ENCODE data around the gene COMMD10.

COMMD10 gene

DNA sequence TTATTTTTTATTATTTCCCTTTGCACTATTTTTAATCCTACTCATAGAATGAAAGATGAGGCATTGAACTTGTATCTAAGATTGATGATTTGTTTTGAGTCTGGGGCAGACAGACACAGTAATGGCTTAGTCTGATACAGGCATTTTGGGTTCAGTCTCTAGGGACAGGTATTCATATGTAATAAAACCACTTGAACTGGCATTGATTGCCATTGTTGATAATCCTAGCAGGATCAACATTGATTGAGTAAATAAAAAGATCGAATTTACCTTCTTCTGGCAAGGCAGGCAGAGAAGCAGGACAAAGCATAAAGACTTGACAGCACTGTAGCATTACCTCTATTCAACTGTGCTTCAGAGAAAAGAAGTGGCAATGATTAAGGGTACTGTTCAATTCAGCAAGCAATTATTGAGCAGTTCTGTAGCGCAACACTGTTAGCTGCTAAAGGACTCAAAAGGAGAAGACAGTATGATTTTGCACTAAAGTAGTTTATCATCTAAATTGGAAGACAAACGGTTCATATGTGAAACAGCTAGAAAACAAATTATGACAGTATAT, 144.4 kb downstream of the COMMD10 start:
- DNase-seq: peak in 2 of 3 experiments; percentile 15 to 69

DNA sequence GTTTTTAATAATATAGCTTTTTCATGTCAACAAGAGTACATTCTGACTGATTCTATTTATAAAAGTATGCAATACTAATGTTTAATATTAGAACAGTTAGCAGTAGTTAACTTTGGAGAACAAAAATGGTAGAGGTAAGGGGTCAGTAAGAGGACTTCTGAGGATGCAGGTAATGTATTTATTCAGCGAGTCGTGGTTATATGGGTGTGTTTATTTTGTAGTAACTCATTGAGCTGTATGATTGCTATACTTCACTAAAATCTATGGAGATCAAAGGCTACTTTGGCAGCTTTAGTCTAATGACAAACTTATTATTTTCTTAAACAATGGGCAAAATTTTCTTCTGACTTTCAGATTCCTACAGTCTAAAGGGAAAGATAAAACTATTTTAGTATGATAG, 146.5 kb downstream of the COMMD10 start:
- DNase-seq: no peak

DNA sequence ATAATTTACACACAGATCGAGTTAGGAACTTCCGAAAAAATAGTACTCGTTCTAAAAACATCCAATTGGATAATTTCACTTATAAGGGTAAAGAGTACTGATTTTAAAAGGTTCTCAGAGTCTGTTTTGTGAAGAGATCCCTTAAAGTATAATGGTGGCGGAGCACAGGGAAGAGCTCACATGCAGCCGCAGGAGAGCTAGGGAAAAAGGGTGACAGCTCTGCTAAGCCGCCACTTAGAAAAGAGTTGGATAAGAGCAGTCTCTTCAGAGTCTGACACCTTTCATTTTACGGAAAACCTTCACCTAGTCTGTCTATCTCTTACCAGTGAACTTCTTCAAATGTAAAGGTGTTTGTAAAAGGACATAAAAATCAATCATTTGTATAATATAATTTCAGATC, 149.9 kb downstream of the COMMD10 start:
- DNase-seq: no peak

DNA sequence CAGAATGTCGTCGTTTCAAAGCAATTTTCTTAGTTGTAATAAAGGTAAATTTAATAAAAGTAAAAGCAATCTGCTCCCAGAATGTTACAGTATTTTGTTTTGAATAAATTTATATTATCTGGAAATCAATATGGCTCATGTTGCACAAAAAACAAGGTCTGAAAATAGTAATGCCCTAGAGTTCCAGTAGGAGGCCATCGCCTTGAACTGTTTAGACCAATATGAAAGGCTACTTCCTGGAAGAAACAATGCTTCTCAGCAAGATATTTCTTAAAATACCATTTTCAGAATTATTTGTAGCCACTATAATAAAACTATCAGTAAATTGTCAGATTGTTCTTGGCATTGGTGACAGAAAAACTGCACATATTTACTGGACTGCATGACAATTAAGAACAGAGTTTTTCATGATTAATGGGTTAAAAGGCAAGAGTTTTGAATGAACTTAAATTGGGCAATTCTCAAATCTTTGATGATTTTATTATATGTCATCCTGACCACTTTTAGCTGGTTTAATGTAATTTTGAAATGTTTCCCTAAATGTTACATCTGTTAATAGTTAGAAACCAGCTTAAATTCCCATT, 153.2 kb downstream of the COMMD10 start:
- DNase-seq: no peak

DNA sequence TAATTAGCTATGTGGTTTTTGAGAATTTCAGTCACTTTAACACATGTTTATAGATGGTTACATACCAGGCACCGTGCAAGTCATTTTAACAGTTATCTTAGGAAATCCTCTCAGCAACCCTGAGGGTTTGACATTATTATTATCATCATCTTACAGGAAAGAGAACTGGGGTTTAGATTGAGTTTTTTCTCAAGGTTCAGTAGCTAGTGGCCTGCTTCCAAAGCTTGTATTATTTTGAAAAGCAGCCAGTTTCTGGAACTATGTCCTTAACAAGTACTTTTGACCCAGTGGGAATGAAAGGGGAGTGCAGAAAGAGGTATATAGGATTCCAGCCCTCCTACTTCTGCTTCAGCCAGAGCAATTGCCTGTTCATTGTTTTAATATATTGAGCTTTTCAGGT, 157.5 kb downstream of the COMMD10 start:
- no peak for DNase-seq

DNA sequence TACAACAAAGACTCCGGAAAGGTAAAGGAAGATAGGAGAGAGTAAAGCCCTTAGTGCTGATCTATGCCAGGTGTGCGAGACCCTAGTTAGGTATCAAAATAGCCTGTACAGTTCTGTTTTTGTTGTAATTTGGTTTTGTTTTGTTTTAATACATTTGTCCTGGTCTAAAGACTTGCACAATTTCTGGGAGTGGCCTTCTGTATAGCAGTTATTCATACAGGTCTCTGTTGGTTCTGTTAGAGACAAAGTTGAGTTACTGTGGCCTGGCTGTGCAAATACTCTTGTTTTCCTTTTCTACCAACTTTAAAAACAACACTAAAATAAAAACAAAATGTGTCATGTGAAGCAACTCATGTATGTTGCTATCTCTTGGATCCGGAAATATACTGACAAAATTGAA, 163.6 kb downstream of the COMMD10 start:
- DNase-seq: no peak

DNA sequence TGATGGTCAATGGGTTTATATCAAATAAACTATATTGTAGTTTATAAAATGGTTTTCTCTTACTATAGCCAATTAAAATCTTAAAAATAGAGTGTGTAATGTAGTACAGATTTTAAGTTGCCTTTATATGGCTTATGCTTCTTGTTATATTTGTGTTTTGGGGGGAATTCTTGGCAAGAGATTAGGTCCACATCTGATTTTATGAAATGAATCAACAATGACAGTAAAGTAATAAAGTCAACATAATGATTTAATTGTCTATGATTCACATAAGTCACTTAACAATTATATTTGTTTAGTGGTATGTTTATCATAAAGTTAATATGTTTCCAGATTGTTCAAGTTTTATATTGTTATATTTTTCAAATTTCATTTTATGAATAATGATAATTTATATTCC, 164.8 kb downstream of the COMMD10 start:
- DNase-seq: no peak

DNA sequence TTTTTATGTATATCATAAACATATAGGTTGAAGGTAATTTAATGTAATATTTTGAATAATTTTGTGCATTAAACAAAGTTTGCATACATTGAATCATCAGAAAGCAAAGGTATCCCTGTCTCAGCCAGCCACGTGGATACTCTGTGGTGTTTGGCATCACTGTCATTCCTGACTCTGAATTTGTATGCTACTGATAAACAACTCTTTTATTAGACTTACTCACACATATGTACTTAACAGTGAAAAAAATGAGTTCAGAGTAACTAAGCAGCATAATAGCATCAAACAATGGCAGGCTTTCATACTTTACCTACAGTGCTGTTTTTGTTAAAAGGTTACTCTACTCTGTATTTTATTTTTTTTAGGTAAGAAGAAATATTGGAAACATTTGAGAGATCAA, 171.9 kb downstream of the COMMD10 start:
- no peak for DNase-seq

DNA sequence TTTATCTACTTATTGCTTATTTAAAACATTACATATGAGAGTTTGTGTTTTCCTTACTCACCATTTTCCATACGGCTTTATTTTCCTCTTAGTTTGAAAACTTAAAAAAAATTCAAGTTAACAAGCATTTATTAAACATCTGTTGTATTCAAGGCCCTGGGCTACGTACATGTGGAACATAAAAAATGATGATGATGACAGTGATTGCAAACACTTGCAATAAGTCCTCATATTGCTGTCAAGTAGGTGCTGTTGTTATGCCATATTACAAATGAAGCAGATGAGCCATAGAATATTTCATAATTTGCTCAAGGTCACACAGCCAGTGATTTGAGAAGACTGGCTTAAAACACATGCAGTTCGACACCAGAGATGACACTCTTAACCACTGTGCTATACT, 180.6 kb downstream of the COMMD10 start:
- peak in 1 of 3 experiments; percentile 24 for DNase-seq

DNA sequence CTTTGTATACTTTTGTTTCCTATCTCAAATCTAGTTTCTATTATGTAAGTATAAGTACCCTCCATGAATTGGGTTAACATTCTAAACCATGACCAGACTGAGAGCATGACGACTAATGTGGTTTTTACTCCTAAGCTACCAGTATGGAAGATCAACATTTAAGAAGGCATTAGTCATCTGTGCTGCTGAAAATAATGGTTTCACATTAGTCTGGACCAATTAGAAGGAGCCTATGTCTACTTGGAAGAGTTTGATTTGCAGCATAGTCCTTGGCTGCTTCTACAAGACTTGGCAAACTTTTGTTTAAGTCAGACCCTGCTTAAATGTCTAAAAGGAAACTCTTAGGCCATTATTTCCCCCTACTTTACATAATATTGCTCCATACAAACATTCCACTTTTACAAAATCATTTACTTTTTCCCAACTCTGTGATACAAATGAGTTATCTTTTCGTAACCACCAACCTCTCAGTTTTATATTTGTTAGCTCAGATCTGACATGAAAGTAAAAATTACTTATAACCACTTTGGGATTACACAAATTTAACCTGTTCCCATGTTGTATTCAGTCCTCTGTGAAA, 186.7 kb downstream of the COMMD10 start:
- no peak for DNase-seq

DNA sequence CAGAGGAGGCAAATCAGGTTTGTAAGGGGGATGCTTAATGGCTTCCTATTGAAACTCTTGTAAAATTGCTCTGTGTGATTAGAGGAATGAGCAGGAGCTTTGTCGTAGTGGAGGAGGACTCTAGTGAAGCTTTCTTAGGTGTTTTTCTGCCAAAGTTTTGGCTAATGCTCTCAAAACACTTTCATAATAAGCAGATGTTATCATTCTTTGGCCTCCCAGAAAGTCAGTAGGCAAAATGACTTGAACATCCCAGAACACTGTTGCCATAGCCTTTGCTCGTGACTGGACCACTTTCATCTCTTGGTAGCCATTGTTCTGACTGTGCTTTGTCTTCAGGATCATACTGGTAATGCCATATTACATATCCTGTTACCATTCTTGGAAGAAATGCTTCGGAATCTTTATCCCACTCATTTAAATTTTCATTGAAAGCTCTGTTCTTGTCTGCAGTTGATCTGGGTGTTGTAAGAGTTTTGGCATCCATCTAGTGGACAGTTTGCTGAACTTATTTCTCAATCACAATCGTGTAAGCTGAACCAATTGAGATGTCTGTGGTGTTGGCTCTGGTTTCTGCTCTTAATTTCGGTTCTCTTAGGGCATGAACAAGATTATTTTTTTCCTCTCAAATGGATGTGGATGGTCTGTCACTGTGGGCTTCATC, 187.6 kb downstream of the COMMD10 start:
- no peak for DNase-seq

DNA sequence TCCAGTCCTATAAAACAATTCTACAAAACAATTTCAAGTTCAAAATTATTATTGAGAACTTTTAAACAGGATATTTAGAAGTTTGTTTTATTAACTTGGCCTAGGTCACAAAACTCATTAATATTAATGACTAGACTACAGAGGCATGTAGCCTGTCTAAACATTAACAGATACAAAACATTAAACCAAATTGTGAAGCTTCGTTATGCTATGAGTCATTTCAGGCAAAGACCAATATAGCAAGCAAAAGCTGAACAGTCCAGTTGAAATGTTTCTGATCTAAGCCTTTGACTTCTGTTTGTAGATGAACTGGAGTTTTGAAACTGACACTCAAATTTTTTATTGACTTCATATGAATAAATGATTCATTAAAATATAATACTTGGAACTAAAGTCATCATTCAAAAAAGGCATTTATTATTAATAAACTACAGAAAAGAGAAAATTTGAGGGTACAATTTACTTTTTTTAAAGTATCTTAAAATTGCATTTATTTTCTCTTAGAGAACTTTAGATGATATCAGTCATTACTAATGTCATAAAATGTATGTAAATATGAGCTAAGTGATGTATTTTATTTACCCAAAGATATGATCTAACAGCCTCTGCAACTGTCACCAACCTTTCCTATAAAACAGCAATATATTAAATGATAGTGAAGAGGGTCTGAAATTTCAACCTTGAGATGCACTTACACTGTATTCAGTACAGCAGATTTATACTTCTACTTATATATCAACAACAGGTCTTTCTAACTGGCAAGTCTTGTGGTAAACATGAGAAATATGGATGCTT, 188.8 kb downstream of the COMMD10 start:
- DNase-seq: no peak

DNA sequence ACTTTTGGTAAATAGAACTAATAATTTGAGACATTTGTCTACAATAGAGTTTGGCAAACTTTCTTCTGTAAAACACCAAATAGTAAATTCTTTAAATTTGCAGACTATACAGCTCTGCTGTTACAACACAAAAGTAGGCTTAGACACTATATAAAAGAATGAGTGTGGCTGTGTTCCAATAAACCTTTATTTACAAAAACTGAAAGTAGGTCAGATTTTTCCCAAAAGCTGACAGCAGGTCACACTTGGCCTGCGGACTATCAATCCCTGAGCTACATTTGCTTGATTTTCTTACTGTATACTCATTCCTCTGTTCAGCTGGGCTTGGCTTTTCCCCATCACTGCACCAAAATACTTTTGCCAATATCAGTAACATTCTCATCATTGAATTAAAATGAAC, 189.4 kb downstream of the COMMD10 start:
- no peak for DNase-seq

DNA sequence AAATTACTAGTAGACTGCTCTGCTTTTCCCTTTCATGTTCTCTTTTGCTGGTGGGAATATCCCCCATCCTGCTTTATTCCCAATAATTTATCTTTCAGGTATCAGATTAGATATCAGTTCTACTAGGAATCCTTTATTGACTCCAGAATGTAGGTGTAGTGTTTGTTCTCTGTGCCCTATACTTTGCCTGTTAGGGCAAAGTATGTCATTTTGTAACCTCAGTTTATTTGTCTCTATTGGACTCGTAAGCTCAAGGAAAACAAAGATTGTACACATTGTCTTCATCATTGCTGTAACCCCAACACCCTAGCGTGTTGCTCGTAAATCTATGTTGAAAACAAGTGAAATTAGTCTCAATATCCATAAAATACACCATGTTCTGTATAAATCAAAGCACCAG, 190.5 kb downstream of the COMMD10 start:
- no peak for DNase-seq

DNA sequence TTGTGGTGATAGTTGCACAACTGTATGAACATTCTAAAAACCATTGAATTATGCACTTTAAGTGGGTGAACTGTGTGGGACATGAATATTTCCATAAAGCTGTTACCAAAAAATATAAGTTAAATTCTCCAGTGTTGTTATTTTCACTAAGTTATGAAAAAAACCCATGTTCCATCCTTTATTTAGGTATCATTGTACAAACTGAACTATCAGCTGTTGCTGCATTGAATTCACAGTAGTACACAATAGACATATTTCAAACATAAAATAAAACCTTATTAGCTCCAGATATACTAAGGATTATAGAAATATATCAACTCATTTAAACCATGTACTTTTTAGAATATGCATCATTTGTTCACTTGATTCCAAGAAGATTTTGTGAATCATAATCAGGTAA, 192.1 kb downstream of the COMMD10 start:
- DNase-seq: no peak

DNA sequence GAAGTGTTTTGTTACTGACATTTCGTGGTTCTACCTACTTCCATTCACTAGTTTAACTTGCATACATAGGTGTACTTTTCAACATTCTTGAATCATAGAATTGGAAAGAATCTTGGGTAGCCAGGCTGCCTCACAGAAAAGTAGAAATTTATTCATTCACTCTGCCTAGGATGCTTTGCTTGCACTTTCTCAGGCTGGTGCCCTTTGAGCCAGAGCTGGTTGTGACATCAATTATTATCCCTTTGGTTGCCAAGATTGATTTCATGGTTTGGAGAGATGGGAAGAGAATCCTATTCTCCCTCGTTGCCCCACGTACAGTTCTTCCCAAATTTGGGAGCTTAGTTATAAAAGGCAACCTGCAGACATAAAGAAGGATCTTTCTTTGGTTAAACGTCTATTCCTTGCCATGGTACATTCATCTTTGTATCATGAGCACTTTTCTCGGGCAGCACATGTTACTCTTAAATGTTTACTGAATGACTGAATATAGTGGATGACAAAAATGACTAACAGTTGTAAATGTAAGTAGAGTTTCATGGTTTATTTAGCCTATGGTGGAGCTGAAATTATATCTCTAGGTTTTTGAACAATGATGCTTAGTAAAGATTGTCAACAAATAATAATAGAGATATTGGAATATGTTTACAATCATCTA, 195.5 kb downstream of the COMMD10 start:
- no peak for DNase-seq

DNA sequence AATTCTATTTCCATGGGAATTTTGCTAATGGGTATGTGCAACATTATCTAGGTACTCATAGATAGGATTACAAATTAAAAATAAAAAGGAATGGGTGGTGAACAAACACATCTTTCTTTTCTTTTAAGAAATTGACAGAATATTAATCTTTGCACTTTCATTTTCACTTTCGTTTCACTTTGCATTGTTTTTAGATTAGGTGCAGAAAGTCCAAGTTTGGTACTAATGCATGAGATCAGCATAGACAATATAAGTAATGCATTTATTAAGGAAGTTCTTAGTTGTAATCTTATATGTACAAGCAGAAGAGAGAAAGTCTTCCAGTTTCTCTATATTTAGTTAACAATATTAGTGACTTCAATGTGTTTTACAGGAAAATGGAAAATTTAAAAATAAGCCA, 196.5 kb downstream of the COMMD10 start:
- no peak for DNase-seq

DNA sequence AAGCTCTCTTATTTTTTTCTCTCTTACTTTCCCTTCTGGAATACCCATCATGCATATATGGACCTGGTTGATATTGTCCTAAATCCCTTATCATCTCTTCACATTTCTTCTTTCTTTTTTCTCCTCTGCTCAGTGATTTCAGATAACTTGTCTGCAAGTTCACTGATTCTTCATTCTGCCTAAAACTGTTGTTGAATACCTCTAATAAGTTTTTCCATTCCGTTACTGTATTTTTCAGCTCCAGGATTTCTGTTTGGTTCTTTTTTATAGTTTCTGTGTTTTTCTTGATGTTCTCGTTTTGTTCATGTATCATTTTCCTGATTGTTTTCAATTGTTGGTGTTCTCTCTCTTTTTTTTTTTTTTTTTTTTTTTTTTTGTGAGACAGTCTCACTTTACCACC, 203.7 kb downstream of the COMMD10 start:
- no peak for DNase-seq

DNA sequence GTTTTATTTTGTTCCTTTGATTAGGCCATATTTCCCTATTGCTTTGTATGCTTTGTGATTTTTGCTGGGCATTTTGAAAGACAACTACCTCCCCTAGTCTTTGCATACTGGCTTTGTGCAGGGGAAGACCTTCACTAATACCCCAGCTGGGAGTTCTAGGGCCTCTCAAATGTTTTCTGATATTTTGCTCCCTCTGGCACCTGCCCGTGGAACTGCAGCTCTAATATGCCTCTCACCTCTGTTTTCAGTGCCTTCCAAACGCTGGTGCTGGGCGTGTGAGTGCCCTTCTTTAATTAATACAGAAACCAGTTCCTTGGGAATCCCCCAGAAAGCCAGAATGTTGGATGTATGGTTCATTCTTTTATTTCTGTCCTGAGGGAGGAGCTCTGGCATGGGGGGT, 204.5 kb downstream of the COMMD10 start:
- no peak for DNase-seq

DNA sequence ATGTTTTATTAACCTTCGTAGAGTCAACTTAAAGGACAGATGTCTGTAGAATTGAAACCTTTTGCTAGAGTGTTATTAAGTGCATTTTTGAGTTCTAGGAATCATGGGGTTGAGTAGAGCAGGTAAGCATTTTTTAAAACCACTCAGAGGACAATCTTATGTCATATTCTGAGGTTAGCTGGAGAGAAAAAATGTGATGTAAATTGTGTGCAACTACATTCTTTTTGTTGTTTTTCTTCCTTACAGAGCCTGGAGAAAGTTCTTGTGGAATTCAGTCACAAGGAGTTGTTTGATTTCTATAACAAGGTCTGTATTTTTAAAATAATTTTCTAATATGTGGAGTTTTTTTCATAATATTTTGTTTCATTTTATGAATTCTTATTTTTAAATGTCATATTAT, 206.4 kb downstream of the COMMD10 start:
- DNase-seq: no peak

DNA sequence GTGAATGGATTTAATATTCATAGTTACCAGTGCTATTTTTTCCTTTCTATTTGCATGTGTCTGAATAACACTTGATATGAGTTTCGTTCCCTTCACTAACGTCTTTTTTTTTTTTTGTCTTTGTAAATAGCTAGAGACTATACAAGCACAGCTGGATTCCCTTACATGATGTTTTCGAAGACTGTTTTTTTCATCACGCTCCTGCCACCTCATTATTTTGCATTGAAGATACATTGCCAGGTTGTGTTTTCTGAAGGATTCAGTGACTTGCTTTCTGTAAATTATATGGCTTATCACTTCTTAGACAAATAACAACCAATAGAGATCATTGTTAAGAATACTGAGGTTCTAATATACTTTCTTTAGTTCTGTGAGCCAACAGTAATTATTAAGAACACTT, 207.5 kb downstream of the COMMD10 start:
- DNase-seq: no peak

DNA sequence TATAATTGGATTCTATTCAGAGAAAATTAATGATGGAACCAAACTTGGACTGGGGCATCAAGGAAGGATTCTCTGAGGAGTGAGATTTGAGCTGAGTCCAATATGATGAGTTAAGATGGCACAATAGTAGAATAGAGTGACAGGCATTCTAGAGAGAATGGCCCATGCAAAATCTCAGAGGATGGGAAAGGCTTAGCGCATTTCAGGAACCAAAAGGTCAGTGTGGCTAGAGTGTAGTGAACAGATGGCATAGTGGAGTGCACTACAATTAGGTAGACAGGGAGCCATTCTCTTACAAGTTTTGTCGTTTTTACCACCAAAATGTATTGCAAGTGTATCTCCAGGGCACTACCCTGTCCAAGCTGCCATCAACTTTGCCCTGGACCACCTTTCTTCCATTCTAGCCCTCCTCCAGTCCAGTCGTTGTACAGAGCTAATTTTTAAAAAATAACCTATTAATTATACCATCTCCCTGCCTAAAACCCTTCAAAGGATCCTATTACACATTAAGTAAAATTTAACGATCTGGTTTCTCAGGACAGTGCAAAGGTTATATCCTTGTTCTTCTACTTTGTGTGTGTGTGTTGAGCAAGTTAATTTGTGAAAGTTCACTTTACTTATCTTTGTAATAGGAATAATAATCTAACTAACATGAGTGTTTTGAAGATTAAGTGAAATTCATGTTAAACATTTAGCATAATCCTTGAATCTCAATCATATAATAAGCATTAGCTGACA, 211.7 kb downstream of the COMMD10 start:
- no peak for DNase-seq
